GM18526 (cell line): ENCODE measurements around the gene NOTCH1.

Source experiments
- POLR2A ChIP-seq: IDR thresholded peaks from 3 replicates; pipeline ENCODE4 v1.6.1; 2011; ENCODE audit not compliant: insufficient read length; ENCODE audit errors: extremely low read depth

NOTCH1 gene

GRCh38 chr9:136509549-136509948 is 36.3 kb downstream of the NOTCH1 start:
- no peak for TF ChIP-seq POLR2A

DNA sequence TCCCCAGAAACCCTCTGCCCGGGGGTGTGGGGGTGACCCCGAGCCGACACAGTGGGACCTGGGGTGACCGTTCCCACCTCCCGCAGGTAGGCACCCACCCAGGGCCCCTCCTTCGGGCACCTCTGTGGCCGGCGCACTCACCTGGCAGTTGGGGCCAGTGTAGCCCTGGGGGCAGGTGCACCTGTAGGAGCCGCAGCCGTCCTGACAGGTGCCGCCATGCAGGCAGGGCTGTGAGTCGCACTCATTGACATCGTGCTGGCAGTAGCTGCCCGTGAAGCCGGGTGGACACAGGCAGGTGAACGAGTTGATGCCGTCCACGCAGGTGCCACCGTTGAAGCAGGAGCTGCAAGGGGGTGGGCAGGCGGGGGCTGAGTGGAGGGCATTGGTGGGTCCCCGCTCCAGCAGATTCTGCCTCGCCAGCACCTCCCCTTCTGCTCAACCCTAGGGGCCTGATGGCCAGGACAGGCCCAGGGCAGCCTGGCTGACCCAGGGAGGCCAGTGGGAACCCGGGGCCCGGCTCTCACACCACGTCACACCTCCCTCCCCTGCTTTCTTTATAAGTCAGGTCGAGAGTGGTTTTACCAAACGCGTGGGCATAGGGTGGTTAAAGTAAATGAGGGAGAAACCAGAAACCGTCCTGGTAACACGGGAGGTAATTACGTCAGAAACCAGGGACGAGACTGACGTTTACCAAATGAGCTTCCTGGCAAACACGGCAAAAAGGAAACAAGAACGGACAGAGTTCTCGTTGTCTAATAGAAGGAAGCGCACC is 36.9 kb downstream of the NOTCH1 start:
- no peak for TF ChIP-seq POLR2A

DNA sequence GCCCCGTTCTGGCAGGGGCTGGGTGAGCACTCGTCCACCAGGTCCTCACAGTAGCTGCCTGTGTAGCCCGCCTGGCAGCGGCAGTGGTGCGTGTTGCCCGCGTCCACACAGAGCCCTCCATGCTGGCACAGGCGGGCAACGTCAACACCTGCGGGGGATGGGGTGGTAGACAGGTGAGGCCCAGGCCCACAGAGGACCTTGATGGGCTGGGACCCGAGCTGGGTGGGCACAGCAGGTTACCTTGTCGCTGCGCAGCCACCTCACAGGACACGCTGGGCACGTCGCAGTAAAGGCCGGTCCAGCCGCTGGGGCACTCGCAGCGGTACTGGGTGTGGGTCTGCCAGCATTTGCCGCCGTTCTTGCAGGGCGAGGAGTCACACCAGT is 37.9 kb downstream of the NOTCH1 start:
- no peak for TF ChIP-seq POLR2A

DNA sequence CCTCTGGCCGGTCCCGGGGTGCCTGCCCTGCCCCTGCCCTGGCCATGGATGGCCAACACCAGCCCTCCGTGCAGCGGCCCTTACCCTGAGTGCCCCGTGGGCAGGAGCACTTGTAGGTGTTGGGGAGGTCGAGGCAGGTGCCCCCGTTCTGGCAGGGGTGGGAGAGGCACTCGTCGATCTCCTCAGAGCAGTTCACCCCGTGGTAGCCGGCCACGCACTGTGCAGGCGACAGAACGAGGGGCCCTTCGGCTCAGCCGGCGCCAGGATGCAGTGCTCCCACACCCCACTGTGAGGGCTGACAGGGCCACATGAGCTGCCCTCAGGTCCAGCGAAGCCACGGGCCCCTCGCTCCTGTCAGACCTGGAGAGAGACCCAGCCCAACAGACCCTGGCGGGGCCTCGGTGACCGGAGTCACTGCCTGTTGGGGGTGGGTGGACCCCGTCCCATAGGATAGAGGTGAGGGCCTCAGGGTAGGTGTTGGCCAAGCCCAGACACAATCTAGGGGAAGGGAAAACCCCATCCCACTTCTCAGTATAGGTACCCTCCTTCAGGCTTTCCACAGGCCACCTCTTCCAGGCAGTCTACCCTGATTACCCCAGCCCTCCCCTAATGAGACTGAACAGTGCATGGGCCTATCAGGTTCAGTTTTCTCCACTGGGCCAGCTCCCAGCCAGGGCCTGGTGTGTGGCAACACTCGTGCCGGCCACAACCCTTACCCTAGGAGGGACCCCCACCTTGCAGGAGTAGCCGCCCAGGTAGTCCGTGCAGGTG is 38.4 kb downstream of the NOTCH1 start:
- no peak for TF ChIP-seq POLR2A

GRCh38 chr9:136506425-136506824 is 39.4 kb downstream of the NOTCH1 start:
- no peak for TF ChIP-seq POLR2A

- TF ChIP-seq POLR2A: no peak
These were observed 40.1 kb downstream of the NOTCH1 start for GRCh38 chr9:136505406-136506403.

- no peak for TF ChIP-seq POLR2A
These were observed 41.1 kb downstream of the NOTCH1 start for GRCh38 chr9:136504512-136505348.

DNA sequence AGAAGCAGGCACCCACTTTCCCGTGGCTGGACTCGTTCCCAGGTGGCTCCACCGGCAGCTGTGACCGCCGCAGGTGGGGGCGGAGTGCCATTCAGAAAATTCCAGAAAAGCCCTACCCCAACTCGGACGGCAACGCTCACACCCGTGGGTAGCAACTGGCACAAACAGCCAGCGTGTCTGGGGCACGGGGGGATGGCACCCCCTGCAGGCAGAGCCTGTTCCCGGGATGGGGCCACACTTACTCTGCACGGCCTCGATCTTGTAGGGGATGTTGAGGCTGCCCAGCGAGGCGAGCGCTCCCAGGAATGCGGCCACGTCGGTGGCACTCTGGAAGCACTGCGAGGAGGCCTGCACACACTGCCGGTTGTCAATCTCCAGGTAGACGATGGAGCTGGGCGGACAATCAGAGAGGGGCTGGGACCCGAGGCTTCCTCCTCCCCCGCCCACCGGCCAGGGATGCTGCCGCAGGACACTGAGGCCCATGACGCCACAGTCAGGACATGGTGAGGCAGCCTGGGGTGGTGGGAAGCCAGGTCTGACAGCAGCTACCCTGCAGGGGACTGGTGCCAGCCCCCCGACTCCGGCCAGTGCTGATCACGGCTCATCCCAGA is 42.8 kb downstream of the NOTCH1 start:
- no peak for TF ChIP-seq POLR2A

- no peak for TF ChIP-seq POLR2A
These were observed 43.7 kb downstream of the NOTCH1 start for GRCh38 chr9:136502196-136502595.

- no peak for TF ChIP-seq POLR2A
These were observed 44.2 kb downstream of the NOTCH1 start for GRCh38 chr9:136501686-136502085.

DNA sequence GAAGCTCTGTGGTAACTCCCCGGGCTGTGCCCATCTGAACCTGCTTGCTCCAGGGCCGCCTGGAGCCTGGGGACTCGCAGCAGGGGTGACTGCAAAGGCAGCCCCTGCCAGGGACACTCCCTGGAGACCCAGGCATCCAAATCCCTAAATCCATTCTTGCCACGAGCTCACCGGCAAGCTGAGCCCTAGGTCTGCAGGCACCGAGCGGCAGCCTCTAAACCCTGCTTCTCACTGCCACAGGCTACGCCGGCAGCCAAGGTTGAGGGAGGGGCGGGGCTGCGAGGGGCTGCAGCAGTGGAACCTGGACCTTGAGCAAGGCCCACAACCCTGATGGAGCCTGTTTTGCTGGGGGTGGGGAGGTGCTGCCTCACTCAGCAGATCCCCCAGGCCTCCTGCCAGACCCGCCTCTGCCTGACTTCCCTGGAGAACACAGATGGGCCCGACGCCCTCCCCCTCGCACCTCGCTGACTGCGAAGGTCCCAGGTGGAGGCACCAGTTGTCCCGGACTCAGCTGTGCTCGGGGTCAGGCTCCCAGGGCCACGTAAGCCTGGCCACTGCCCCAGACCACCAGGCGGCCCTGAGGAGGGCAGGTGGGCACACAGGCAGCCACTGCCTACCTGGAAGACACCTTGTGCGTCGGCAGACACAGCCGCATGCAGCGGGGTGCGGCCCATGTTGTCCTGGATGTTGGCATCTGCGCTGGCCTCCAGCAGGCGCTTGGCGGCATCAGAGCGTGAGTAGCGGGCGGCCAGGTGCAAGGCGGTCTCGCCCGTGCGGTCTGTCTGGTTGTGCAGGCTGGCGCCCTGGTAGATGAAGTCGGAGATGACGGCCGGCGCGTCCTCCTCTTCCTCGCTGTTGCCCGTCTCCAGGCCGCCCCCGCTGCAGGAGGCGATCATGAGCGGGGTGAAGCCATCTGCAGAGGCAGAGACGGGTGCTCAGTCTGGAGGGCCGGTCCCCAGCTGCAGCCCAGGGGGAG is 45.6 kb downstream of the NOTCH1 start:
- no peak for TF ChIP-seq POLR2A

GRCh38 chr9:136499071-136499934 is 46.5 kb downstream of the NOTCH1 start:
- no peak for TF ChIP-seq POLR2A
